Gastroesophageal sphincter (tissue), 3 donors: ENCODE measurements around the gene LRRIQ3.

Source experiments
- EP300 ChIP-seq: sonication (generic); formaldehyde crosslinking; IDR thresholded peaks from one replicate; pipeline ENCODE4 v1.6.1; 2017; ENCODE audit warnings: antibody characterized with exemption, mild to moderate bottlenecking
- POLR2A ChIP-seq, 2 donors: fragments of 450-650 bp; IDR thresholded peaks; one replicate each; pipeline ENCODE4 v1.6.1; 2017; ENCODE audit warnings: antibody characterized with exemption in 2 of 2, mild to moderate bottlenecking in 2 of 2, moderate library complexity in 1 of 2
- POLR2AphosphoS5 ChIP-seq: sonication (generic); formaldehyde crosslinking; IDR thresholded peaks from one replicate; pipeline ENCODE4 v1.6.1; 2017; ENCODE audit warnings: antibody characterized with exemption
- TF ChIP-seq, protein P1 (sequence below), 4 experiments: fragments of 200-600 bp in 2 of 4; fragments of 450-650 bp in 2 of 4; sonication (generic) in 1 of 4; IDR thresholded peaks; one replicate each; pipeline ENCODE4 v1.5.1; 2017 to 2019; ENCODE audit warnings: antibody characterized with exemption in 4 of 4, mild to moderate bottlenecking in 2 of 4, moderate library complexity in 2 of 4

DNA sequence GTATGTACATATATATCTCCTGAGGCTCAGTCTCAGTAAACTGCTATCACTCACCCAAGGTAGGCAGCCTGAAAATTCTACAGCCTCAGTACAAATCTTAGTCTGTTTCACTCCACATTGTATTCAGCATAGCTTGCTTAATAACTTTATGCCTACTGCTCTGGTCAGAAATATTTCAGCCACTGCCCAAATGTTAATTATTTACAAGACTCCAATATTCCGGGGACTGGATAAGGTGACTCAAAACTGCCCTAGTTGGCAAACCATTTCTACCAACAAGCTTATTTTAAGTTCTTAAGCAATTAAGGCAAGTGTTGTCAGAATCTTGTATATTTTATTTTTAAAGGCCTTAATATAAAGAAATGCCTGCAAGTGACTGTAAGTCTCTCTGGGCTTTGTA is 114.8 kb downstream of the LRRIQ3 start:
- TF ChIP-seq, protein P1, sequence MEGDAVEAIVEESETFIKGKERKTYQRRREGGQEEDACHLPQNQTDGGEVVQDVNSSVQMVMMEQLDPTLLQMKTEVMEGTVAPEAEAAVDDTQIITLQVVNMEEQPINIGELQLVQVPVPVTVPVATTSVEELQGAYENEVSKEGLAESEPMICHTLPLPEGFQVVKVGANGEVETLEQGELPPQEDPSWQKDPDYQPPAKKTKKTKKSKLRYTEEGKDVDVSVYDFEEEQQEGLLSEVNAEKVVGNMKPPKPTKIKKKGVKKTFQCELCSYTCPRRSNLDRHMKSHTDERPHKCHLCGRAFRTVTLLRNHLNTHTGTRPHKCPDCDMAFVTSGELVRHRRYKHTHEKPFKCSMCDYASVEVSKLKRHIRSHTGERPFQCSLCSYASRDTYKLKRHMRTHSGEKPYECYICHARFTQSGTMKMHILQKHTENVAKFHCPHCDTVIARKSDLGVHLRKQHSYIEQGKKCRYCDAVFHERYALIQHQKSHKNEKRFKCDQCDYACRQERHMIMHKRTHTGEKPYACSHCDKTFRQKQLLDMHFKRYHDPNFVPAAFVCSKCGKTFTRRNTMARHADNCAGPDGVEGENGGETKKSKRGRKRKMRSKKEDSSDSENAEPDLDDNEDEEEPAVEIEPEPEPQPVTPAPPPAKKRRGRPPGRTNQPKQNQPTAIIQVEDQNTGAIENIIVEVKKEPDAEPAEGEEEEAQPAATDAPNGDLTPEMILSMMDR (IDR thresholded peaks at IDR 0.05) = no peak
- TF ChIP-seq POLR2A (IDR thresholded peaks at IDR 0.05) (no peak), POLR2AphosphoS5 (no peak), EP300 (no peak)
